GM12872 (cell line): ENCODE data around the gene PRL.

Experiments used
- CTCF ChIP-seq: IDR thresholded peaks from 3 replicates; pipeline ENCODE4 v1.5.1; 2011; ENCODE audit warnings: low read depth, mild to moderate bottlenecking, low read length, moderate library complexity; ENCODE audit not compliant: insufficient read depth

The PRL gene

GRCh38 chr6:22248513-22249308 lies 48.1 kb downstream of the PRL start:
- TF ChIP-seq CTCF = no peak

- no peak for TF ChIP-seq CTCF
Measured at GRCh38 chr6:22247916-22248482, 48.8 kb downstream of the PRL start.

GRCh38 chr6:22240025-22240424 lies 56.8 kb downstream of the PRL start:
- TF ChIP-seq CTCF = no peak

- no peak for TF ChIP-seq CTCF
Measured at GRCh38 chr6:22239261-22239921, 57.4 kb downstream of the PRL start.

- TF ChIP-seq CTCF = no peak
Measured at GRCh38 chr6:22238861-22239260, 58.0 kb downstream of the PRL start.

- no peak for TF ChIP-seq CTCF
Measured at GRCh38 chr6:22237526-22237925, 59.3 kb downstream of the PRL start.
